Measurements from ENCODE around the gene KSR1.

DNA sequence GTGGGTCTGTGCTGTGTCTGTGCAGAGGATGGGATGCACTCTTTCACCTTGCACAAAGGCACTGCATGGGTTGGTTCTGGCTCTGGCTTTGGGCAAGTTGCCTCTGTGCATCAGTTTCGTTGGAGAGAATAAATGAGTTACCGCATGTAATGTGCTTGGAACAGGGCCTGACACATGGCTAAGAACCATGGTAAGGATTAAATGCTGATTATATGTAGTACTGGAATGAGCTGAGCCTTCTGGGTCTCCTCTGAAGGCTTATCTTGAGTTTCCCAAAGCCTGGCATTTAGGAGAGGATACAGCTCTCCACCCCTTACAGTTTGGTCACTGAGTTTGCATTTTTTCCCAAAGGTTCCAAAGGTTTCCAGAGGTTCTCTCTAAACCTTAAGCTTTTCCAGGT lies 69.1 kb downstream of the KSR1 start:
- TF ChIP-seq, protein P1, sequence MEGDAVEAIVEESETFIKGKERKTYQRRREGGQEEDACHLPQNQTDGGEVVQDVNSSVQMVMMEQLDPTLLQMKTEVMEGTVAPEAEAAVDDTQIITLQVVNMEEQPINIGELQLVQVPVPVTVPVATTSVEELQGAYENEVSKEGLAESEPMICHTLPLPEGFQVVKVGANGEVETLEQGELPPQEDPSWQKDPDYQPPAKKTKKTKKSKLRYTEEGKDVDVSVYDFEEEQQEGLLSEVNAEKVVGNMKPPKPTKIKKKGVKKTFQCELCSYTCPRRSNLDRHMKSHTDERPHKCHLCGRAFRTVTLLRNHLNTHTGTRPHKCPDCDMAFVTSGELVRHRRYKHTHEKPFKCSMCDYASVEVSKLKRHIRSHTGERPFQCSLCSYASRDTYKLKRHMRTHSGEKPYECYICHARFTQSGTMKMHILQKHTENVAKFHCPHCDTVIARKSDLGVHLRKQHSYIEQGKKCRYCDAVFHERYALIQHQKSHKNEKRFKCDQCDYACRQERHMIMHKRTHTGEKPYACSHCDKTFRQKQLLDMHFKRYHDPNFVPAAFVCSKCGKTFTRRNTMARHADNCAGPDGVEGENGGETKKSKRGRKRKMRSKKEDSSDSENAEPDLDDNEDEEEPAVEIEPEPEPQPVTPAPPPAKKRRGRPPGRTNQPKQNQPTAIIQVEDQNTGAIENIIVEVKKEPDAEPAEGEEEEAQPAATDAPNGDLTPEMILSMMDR (IDR thresholded peaks at IDR 0.05) = no peak
- no peak for TF ChIP-seq EP300 (IDR thresholded peaks at IDR 0.05)
- no peak for TF ChIP-seq POLR2AphosphoS5 (IDR thresholded peaks at IDR 0.05)
